ENCODE measurements around the gene WASL. TPM values are rescaled to one million over a fixed set of nuclear protein-coding genes. Genes with fewer than 3 reads are reported as not detected.

Gene WASL
- total RNA-seq, 1 experiment from 2014 or later: 39.3 TPM

GRCh38 chr7:123669485-123669884, 79.3 kb downstream of the WASL start:
- no peaks in the 10 kb centered on the region for H3K79me1 ChIP-seq (ENCODE audit: insufficient read depth, low read depth, low read length, poor library complexity, severe bottlenecking)
- no peaks in the 10 kb centered on the region for H3K27me3 ChIP-seq (ENCODE audit: insufficient read depth, low read length)
- no peaks in the 10 kb centered on the region for H3K23me2 ChIP-seq (ENCODE audit: insufficient read length, low read depth, low read length, poor library complexity, severe bottlenecking)
- no peak overlapping the region for H4K91ac ChIP-seq (ENCODE audit: insufficient read length, low read depth, low read length)
- no peak overlapping the region for H3K18ac ChIP-seq (ENCODE audit: insufficient read length, low read depth, low read length)
- no peak overlapping the region for H2AK5ac ChIP-seq (ENCODE audit: insufficient read length, low read length)
- no peaks in the 10 kb centered on the region for H3K79me2 ChIP-seq (ENCODE audit: insufficient read depth, low read length)
- no peak overlapping the region for H2BK5ac ChIP-seq (ENCODE audit: insufficient read length, low read length)
- H3K9me3 ChIP-seq (ENCODE audit: control insufficient read depth, low read depth, low read length): no peaks in the 10 kb centered on the region
- H2BK12ac ChIP-seq (ENCODE audit: insufficient read length, low read depth, low read length): no peak overlapping the region
- H2BK20ac ChIP-seq (ENCODE audit: low read depth, low read length, poor library complexity, severe bottlenecking): no peak overlapping the region
- no peak overlapping the region for H3K56ac ChIP-seq (ENCODE audit: insufficient read length, low read depth, low read length)
- no peak overlapping the region for H4K5ac ChIP-seq (ENCODE audit: insufficient read length, low read depth, low read length)
- H3K27ac Mint-ChIP-seq: no peak overlapping the region; a peak in 1 of 7 replicates
- no peak overlapping the region for H4K8ac ChIP-seq (replicated peaks; ENCODE audit: insufficient read length, low read depth, low read length)
- no peaks in the 10 kb centered on the region for H3K36me3 Mint-ChIP-seq (ENCODE audit: insufficient read depth in 1 of 3, low read depth in 3 of 3)
- H4K20me1 ChIP-seq (ENCODE audit: control insufficient read depth, insufficient read depth, insufficient read length): no peaks in the 10 kb centered on the region
- H3K23ac ChIP-seq (ENCODE audit: insufficient read length, low read depth, low read length): no peak overlapping the region
- no peak overlapping the region for H3K4ac ChIP-seq (ENCODE audit: low read depth, low read length)
- no peak overlapping the region for H3T11ph ChIP-seq (ENCODE audit: low read length)
- no peak overlapping the region for H3K4me2 ChIP-seq (ENCODE audit: insufficient read depth, insufficient read length, low read length)
- no peaks in the 10 kb centered on the region; a peak in 1 of 5 replicates for H3K9me3 Mint-ChIP-seq
- no peak overlapping the region for H2BK120ac ChIP-seq (ENCODE audit: low read depth, low read length, poor library complexity, severe bottlenecking)
- peaks cover 12 to 13% of the 10 kb centered on the region in 2 experiments for H3K4me1 Mint-ChIP-seq
- H3K9ac ChIP-seq (ENCODE audit: extremely low read depth, insufficient read length, low read length): no peak overlapping the region
- no peak for DNase-seq
- H3K4me3 Mint-ChIP-seq: no peak overlapping the region
- H2BK15ac ChIP-seq (ENCODE audit: low read depth, low read length): no peak overlapping the region
- H3K27ac ChIP-seq (ENCODE audit: insufficient read length, low read depth, low read length): no peak overlapping the region
- no peak overlapping the region for H2AFZ ChIP-seq (ENCODE audit: low read length)
- no peak overlapping the region for H3K14ac ChIP-seq (ENCODE audit: insufficient read depth, low read length)
- H3K4me1 ChIP-seq (ENCODE audit: insufficient read depth, low read length): 0 out of 2 replicates have a peak, but pooled peaks cover 3% of the 10 kb centered on the region
- no peaks in the 10 kb centered on the region; the same call in 1 of the 2 replicates for H3K27me3 Mint-ChIP-seq (ENCODE audit: low read depth)
- WGBS (ENCODE audit: extremely low coverage, insufficient read length, low lambda C conversion rate): 100% methylated on average over 1 of the region's 7 CpGs
- TF ChIP-seq CTCF (conservative IDR thresholded peaks at IDR 0.05): no peak
